ENCODE results near the gene ZNF618.

The ZNF618 gene

GRCh38 chr9:113914517-113914916 lies 38.4 kb downstream of the ZNF618 start:
- DNase-seq: no peak

GRCh38 chr9:113915817-113916434 lies 39.8 kb downstream of the ZNF618 start:
- no peak for DNase-seq

GRCh38 chr9:113916931-113917330 lies 40.8 kb downstream of the ZNF618 start:
- DNase-seq: no peak

GRCh38 chr9:113918697-113919350 lies 42.7 kb downstream of the ZNF618 start:
- no peak for DNase-seq

- no peak for DNase-seq
Measured at GRCh38 chr9:113919382-113919781, 43.3 kb downstream of the ZNF618 start.

DNA sequence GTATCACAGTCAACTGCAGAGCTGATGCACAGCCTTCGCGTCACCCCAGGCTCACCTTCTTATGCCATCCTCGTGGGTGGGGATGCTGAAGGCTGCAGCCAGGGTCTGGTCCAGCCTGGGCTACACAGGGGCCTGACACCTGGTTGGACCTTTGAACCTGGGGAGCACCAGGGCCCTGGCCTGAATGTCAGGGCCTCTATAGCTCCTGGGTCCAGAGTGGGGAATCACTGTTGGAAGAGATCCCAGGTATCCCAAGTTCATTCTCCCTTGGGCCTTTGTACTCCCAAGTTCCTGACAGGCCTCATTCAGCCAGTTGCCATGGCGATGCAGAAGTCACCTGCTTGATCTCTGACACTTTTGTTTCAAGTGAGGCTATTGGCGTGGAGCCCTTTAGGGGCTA lies 43.8 kb downstream of the ZNF618 start:
- no peak for DNase-seq

DNA sequence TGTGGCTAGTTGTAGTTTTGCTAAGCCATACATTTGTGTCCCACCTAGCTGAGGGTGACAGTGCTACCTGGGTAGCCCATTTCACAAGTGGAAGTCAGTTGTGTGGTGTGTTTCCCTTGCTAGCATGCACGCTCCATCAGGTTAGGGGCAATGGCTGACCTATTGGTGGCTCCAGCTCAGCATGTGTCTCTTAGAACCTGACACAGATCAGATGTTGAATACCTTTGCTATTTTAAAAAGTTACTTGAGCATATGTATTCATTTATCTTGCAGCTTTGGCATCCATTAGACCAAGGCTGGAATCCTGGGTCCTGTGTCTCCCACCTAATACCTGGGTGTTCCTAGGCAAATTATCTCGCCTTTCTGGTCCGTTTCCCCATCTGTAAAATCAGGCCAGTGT lies 44.8 kb downstream of the ZNF618 start:
- no peak for DNase-seq

GRCh38 chr9:113921396-113921925 lies 45.4 kb downstream of the ZNF618 start:
- no peak for DNase-seq

DNA sequence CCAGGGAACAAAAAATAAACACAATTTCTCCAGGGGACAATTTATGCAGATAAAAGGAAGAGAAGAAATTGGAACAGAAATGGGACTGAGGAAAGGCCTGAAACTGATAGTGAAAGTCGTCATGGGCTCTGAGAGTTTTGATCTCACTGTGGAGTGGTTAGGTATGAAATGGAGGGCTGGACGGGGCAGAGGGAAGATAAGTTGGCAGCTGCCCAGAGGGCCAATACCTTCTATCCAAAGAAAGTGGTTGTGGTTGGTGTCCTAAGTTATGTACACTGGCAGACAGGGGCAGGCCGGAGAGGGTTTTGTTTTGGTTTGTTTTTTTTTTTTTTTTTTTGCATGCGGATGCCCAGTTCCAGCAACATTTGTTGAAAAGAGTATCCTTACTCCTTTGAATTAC lies 46.1 kb downstream of the ZNF618 start:
- DNase-seq: no peak

DNA sequence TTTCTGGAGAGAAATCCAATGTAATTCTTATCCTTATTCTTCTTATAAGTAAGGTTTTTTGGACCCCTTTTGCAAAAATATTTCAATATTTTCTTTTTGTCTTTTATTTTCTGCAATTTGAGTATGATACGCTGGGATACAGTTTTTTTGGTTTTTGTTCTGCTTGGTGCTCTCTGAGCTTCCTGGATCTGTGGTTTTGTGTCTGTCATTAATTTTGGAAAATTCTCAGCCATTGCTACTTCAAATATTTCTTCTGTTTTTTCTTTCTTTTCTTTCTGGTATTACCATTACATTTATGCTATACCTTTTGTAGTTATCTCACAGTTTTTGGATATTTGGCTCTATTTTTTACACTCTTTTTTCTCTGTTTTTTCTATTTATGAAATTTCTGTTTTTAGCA lies 50.1 kb downstream of the ZNF618 start:
- no peak for DNase-seq

DNA sequence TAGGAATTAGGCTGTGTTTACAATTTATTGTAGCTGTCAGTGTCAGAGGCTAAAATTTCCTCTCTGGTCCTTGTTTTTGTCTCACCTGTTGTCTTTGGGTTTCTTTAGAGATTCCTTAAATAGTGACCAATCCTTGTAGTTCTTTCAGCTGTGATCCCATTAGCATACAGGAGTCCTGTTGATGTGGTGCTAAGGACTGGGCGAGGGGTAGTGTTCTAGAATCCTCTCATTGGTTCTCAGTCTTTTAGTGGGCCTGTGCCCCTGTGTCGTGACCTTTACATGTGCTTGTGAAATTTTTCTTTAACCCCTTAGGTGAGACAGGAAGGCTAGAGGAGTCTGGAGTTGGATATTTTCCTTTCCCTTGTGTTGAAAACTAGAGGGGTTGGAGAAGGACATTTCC lies 51.2 kb downstream of the ZNF618 start:
- no peak for DNase-seq

DNA sequence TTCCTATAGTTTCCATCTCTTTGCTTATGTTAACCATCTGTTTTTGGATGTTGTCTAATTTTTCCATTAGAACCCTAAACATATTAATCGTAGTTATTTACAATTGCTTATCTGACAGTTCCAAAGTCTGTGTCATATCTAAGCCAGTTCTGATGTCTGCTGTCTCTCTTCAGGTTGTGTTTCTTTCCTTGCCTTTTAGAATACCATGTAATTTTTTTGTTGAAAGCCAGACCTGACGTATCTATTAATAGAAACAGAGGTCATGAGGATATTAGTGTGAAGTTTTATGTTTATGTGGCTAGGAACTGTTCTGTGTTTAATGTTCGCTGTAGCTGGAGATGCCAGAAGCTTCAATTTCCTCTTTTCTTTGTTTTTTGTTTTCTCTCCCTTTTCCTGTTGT lies 52.2 kb downstream of the ZNF618 start:
- DNase-seq: no peak

DNA sequence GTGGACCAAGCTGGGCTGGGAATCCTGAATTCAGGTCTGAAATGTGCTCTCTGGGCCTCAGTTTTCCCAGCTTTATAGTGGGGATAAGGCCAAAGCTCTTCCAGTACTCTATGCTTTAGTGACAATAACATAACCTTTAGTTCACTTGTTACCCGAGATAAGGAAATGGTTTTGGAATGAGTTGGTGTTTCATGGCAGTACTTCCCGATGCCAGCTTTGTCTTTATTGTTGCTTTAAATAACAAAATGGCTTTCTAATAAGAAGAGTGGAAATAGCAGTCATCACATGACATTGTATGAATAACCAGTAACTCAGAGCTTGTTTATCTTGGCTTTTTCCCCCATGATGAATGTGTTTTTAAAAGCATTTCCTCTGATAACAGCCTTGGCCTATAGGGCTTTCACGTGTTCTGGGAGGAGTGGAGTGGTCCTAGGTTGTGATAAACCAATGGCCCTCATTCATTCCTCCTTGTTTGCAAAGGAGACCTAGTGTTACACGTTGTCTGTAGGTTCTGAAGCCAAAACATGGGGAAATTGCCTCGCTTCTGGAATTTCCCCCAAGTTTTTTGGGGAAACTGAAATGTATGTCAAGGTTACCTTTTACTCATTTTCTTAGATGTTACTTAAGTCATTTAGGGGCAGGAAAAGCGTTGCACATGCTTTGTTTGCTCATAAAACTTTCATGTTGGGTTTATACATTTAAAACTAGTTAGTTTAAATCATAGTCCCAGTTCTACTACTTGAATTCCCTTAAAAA lies 53.7 kb downstream of the ZNF618 start:
- DNase-seq: no peak

DNA sequence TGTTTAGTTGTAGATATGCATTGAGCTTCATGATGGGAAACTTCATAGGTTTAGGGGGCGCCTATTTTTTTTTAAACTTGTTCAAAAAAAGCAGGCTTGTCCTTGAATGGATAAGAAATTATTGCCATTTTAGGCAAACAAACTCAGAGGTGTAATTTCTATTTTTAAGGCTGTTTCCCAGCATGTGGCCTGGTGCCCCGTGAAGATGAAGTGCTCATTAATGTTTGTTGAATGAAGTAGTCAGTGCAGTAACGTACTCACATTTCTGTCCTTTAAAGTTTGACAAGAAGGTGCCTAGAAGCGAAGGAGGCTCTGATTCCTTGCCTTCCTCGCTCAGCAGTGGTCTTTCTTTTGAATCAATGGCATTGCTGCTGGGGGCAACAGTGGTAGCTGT lies 54.3 kb downstream of the ZNF618 start:
- DNase-seq: no peak

GRCh38 chr9:113931140-113931539 lies 55.0 kb downstream of the ZNF618 start:
- DNase-seq: no peak

DNA sequence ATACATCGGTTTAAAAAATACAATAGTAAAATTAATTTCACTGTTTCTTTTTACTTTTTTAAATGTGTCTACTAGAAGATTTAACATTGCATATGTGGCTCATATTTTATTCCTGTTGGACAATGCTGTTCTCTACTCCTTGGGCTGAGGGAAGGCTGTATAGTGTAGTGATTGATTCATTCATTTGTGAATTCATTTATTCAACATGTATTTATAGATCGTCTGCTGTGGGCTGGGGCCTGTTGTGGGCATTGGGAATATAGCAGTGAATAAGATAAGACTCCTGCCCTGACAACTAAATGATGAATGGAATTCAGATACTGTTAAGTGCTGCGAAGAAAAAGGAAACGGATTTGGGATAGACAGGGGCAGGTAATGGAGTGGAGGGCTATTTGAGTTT lies 55.7 kb downstream of the ZNF618 start:
- no peak for DNase-seq

GRCh38 chr9:113932906-113933584 lies 56.9 kb downstream of the ZNF618 start:
- DNase-seq: no peak

- no peak for DNase-seq
Measured at GRCh38 chr9:113933671-113934070, 57.6 kb downstream of the ZNF618 start.

- no peak for DNase-seq
Measured at GRCh38 chr9:113934167-113934828, 58.2 kb downstream of the ZNF618 start.

DNA sequence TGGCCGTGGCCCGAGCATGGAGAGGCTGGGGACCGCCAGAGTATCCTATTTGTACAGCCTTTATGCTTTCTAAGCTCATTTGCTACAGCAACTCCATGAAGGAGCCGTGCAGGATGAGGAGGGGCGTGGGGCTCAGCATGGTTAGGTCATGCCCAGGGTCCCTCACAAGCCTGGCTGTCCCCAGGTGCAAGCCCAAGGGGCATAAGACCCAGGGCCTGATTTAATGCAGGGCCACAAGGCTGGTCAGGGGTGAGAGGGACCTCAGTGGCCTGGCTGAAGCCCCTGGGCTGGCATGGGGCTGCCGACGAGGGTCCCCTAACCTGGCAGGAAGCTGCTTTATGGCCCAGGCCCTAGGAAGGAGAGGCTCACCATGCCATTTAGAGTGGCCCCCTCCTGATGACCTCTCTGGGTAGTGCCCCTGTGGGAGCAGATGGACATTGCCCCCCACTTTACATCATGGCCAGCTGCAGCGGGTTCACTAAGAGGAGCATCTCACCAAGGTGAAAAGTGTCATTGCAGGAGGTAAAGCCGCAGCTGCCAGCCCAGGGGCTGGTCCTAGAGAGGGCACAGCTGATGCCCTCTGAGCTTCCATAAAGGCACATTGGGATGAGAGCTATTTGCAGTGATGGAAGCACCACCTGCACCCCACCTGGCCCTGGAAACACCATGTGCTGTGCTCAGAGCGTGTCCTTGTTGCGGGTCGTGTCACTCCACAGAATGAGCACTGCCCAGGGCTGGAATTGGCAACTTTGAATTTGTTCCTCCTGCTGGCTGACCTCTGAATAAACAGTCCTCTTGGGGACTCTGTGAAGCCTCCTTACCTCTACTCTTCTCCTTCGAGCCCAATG lies 58.9 kb downstream of the ZNF618 start:
- no peak for DNase-seq

GRCh38 chr9:113935677-113936380 lies 59.7 kb downstream of the ZNF618 start:
- no peak for DNase-seq
